Hepatocyte (in vitro differentiated cells): ENCODE results near the gene FABP3. TPM values are rescaled to one million over a fixed set of nuclear protein-coding genes. Genes with fewer than 3 reads are reported as not detected.

Source experiments
- DNase-seq: peaks from one replicate; pipeline ENCODE4 v3.0.0-alpha.2; 2016; ENCODE audit warnings: low spot score
- H2AFZ ChIP-seq: fragments of 200-600 bp; sonication (generic); 2 replicates; pipeline ENCODE4 v1.6.0; 2016; ENCODE audit warnings: antibody characterized with exemption, mild to moderate bottlenecking
- H3K27ac ChIP-seq: fragments of 200-600 bp; sonication (generic); 2 replicates; pipeline ENCODE4 v1.5.1; 2016; ENCODE audit warnings: mild to moderate bottlenecking
- H3K27me3 ChIP-seq: fragments of 200-600 bp; sonication (generic); 2 replicates; pipeline ENCODE4 v1.6.1; 2016
- H3K36me3 ChIP-seq: fragments of 200-600 bp; sonication (generic); replicated peaks from 2 replicates; pipeline ENCODE4 v1.5.1; 2016; ENCODE audit warnings: low read depth; ENCODE audit not compliant: insufficient read depth
- H3K4me1 ChIP-seq: fragments of 200-600 bp; sonication (generic); 2 replicates; pipeline ENCODE4 v1.5.1; 2016; ENCODE audit warnings: mild to moderate bottlenecking, moderate library complexity; ENCODE audit not compliant: insufficient read depth
- H3K4me2 ChIP-seq: fragments of 200-600 bp; sonication (generic); 2 replicates; pipeline ENCODE4 v1.6.0; 2016
- H3K4me3 ChIP-seq: fragments of 200-600 bp; sonication (generic); 2 replicates; pipeline ENCODE4 v1.5.1; 2016; ENCODE audit warnings: mild to moderate bottlenecking
- H3K79me2 ChIP-seq: fragments of 200-600 bp; sonication (generic); 2 replicates; pipeline ENCODE4 v1.6.0; 2017; ENCODE audit warnings: mild to moderate bottlenecking
- H3K9me2 ChIP-seq: fragments of 200-600 bp; sonication (generic); replicated peaks from 2 replicates; pipeline ENCODE4 v1.6.0; 2017; ENCODE audit warnings: mild to moderate bottlenecking; ENCODE audit not compliant: insufficient read depth
- H3K9me3 ChIP-seq: fragments of 200-600 bp; sonication (generic); 2 replicates; pipeline ENCODE4 v1.5.1; 2016; ENCODE audit warnings: low read depth, mild to moderate bottlenecking
- H4K20me1 ChIP-seq: fragments of 200-600 bp; sonication (generic); 2 replicates; pipeline ENCODE4 v1.6.0; 2016; ENCODE audit warnings: mild to moderate bottlenecking; ENCODE audit not compliant: insufficient read depth, poor library complexity, severe bottlenecking
- CTCF ChIP-seq: fragments of 200-600 bp; sonication (generic); IDR thresholded peaks from 2 replicates; pipeline ENCODE4 v1.5.1; 2016; ENCODE audit warnings: antibody characterized with exemption, mild to moderate bottlenecking; ENCODE audit not compliant: poor library complexity
- EZH2 ChIP-seq: fragments of 200-600 bp; sonication (generic); IDR thresholded peaks from 2 replicates; pipeline ENCODE4 v1.6.1; 2016; ENCODE audit warnings: antibody characterized with exemption, mild to moderate bottlenecking, borderline replicate concordance
- EZH2phosphoT487 ChIP-seq: fragments of 200-600 bp; sonication (generic); IDR thresholded peaks from one replicate; pipeline ENCODE4 v1.6.1; 2018; ENCODE audit warnings: antibody characterized with exemption, mild to moderate bottlenecking, low read depth, moderate library complexity; ENCODE audit not compliant: unreplicated experiment, severe bottlenecking
- WGBS: methylation state at CpG from one replicate; pipeline ENCODE4 v1.1.6; 2016; ENCODE audit warnings: low lambda C conversion rate; ENCODE audit errors: missing lambda C conversion rate; 5-methylcytosine and 5-hydroxymethylcytosine counted together
- polyA plus RNA-seq: library from polyadenylated mRNA; unstranded; fragments of >200 nt; fragmentation: Nextera tagmentation; extraction: Ambion mirVana; gene quantifications from 2 replicates; pipeline ENCODE4 v1.2.1, GENCODE V29; 2016
- total RNA-seq: library from RNA; depleted of rRNA; stranded (reverse); fragments of >200 nt; gene quantifications from 2 replicates; pipeline ENCODE4 v1.2.3, GENCODE V29; 2014

FABP3 gene
- total and polyA plus RNA-seq, 2 experiments from 2014 or later = 39.1 to 50.1 TPM

GRCh38 chr1:31356427-31356826 is 16.4 kb downstream of the FABP3 start:
- Histone ChIP-seq H3K36me3 (no peaks in the 10 kb centered on the region), H3K4me2 (no peak overlapping the region), H3K9me2 (no peaks in the 10 kb centered on the region), H3K4me3 (no peak overlapping the region), H4K20me1 (no peaks in the 10 kb centered on the region), H3K27ac (no peak overlapping the region), H2AFZ (no peak overlapping the region), H3K27me3 (no peaks in the 10 kb centered on the region), H3K9me3 (no peaks in the 10 kb centered on the region), H3K79me2 (no peaks in the 10 kb centered on the region), H3K4me1 (no peaks in the 10 kb centered on the region)
- WGBS = 96% methylated on average over 2 of the region's 2 CpGs
- TF ChIP-seq CTCF (no peak), EZH2 (no peak), EZH2phosphoT487 (no peak)
- no peak for DNase-seq

GRCh38 chr1:31354283-31354682 is 18.6 kb downstream of the FABP3 start:
- H3K4me2 ChIP-seq = no peak overlapping the region
- WGBS = 82% methylated on average over 3 of the region's 3 CpGs
- H3K27me3 ChIP-seq = no peaks in the 10 kb centered on the region
- no peaks in the 10 kb centered on the region for H3K36me3 ChIP-seq
- H4K20me1 ChIP-seq = no peaks in the 10 kb centered on the region
- H3K27ac ChIP-seq = no peak overlapping the region
- H3K9me3 ChIP-seq = no peaks in the 10 kb centered on the region
- no peaks in the 10 kb centered on the region for H3K79me2 ChIP-seq
- H3K9me2 ChIP-seq = no peaks in the 10 kb centered on the region
- TF ChIP-seq EZH2 (no peak), EZH2phosphoT487 (no peak), CTCF (no peak)
- H2AFZ ChIP-seq = no peak overlapping the region
- DNase-seq = no peak
- H3K4me3 ChIP-seq = no peak overlapping the region
- no peaks in the 10 kb centered on the region for H3K4me1 ChIP-seq

GRCh38 chr1:31348449-31348848 is 24.4 kb downstream of the FABP3 start:
- no peaks in the 10 kb centered on the region for H3K79me2 ChIP-seq
- 84% methylated on average over 1 of the region's 1 CpG for WGBS
- DNase-seq = no peak
- no peaks in the 10 kb centered on the region for H3K9me2 ChIP-seq
- no peak overlapping the region for H2AFZ ChIP-seq
- no peak overlapping the region for H3K4me2 ChIP-seq
- H3K27me3 ChIP-seq = no peaks in the 10 kb centered on the region
- H3K27ac ChIP-seq = no peak overlapping the region
- no peak for TF ChIP-seq EZH2
- TF ChIP-seq EZH2phosphoT487 = no peak
- TF ChIP-seq CTCF = no peak
- no peaks in the 10 kb centered on the region for H3K4me1 ChIP-seq
- H3K4me3 ChIP-seq = no peak overlapping the region
- no peaks in the 10 kb centered on the region for H4K20me1 ChIP-seq
- no peaks in the 10 kb centered on the region for H3K9me3 ChIP-seq
- H3K36me3 ChIP-seq = no peaks in the 10 kb centered on the region

GRCh38 chr1:31346785-31347184 is 26.1 kb downstream of the FABP3 start:
- H3K9me3 ChIP-seq = no peaks in the 10 kb centered on the region

More at GRCh38 chr1:31346785-31347184, 26.1 kb downstream of the FABP3 start:
- Histone ChIP-seq H3K4me1 (no peaks in the 10 kb centered on the region), H2AFZ (no peak overlapping the region), H3K4me3 (no peak overlapping the region), H3K9me2 (no peaks in the 10 kb centered on the region), H4K20me1 (no peaks in the 10 kb centered on the region), H3K27me3 (no peaks in the 10 kb centered on the region), H3K4me2 (no peak overlapping the region), H3K79me2 (no peaks in the 10 kb centered on the region), H3K27ac (no peak overlapping the region), H3K36me3 (no peaks in the 10 kb centered on the region)
- no peak for TF ChIP-seq EZH2
- TF ChIP-seq CTCF = no peak
- TF ChIP-seq EZH2phosphoT487 = no peak
- no peak for DNase-seq
